Adrenal gland (tissue), 12 donors: ENCODE measurements around the gene SCAPER. TPM values are rescaled to one million over a fixed set of nuclear protein-coding genes. Genes with fewer than 3 reads are reported as not detected.

ENCODE experiments used
- DNase-seq, 7 donors: peaks; one replicate each; pipeline ENCODE4 v3.0.0-alpha.2; 2019 to 2020
- H3K27ac ChIP-seq, 5 donors: fragments of 200-600 bp; sonication (generic) in 4 of 5; 1 replicate in 3 of 5; 2 replicates in 2 of 5; pipeline versions ENCODE4 v1.5.1 to v1.8.0; 2016 to 2020; ENCODE audit warnings: mild to moderate bottlenecking in 1 of 5
- H3K27me3 ChIP-seq: fragments of 200-600 bp; 2 replicates; pipeline ENCODE4 v1.8.0; 2021
- H3K36me3 ChIP-seq, 2 donors: fragments of 200-600 bp; replicated peaks in 1 of 2; 1 replicate in 1 of 2; 2 replicates in 1 of 2; pipeline versions ENCODE4 v1.5.1 to v1.8.0; 2018 to 2022
- H3K4me1 ChIP-seq, 2 donors: fragments of 200-600 bp; replicated peaks in 1 of 2; 1 replicate in 1 of 2; 2 replicates in 1 of 2; pipeline versions ENCODE4 v1.5.1 to v1.8.0; 2018 to 2021
- H3K4me3 ChIP-seq, 4 donors: fragments of 200-600 bp; sonication (generic) in 3 of 4; one replicate each; pipeline ENCODE4 v1.5.1; 2016 to 2018
- H3K9me3 ChIP-seq, 3 donors: fragments of 200-600 bp; sonication (generic) in 1 of 3; replicated peaks in 1 of 3; 1 replicate in 2 of 3; 2 replicates in 1 of 3; pipeline versions ENCODE4 v1.5.1 to v1.8.0; 2016 to 2021
- POLR2A ChIP-seq, 2 donors: fragments of 450-650 bp; IDR thresholded peaks; one replicate each; pipeline ENCODE4 v1.6.1; 2017; ENCODE audit warnings: antibody characterized with exemption in 2 of 2, mild to moderate bottlenecking in 2 of 2, moderate library complexity in 1 of 2
- WGBS, 4 donors: extraction: QIAGEN DNeasy Blood & Tissue Kit in 2 of 4; methylation state at CpG; one replicate each; pipeline versions ENCODE4 v1.1.5 to v1.1.7; 2013 to 2017; 5-methylcytosine and 5-hydroxymethylcytosine counted together
- intact Hi-C, 2 donors: fragments of 100-400 bp; cut with DNase I; formaldehyde crosslinking; loops; one replicate each; pipeline versions ENCODE4 v1.14.1 to v1.15.0; 2022 to 2023
- polyA plus RNA-seq, 3 donors: library from polyadenylated mRNA; stranded (reverse); fragments of 200-250 nt in 2 of 3; fragments of 350-450 nt in 1 of 3; fragmentation: Illumina TruSeq in 1 of 3; extraction: RNeasy Lipid Tissue Mini Kit (QIAGEN cat#74804) in 1 of 3; gene quantifications; one replicate each; pipeline ENCODE4 v1.2.3, GENCODE V29; 2013 to 2014
- total RNA-seq, 9 donors: library from RNA; depleted of rRNA in 4 of 9; stranded (reverse); fragments of >200 nt in 4 of 9; fragments of 120-200 nt in 1 of 9; fragmentation: NEBNext Ultra II Directional in 1 of 9; extraction: Animal tissue kit (Norgen Biotek cat#: 25700) in 1 of 9; gene quantifications; one replicate each; pipeline versions ENCODE4 v1.1.0 to v1.2.4, GENCODE V29; 2013 to 2023
- TF ChIP-seq, protein P1 (sequence below), 6 experiments: fragments of 450-650 bp in 4 of 6; fragments of 200-600 bp in 2 of 6; sonication (generic) in 1 of 6; IDR thresholded peaks; 1 replicate in 5 of 6; 2 replicates in 1 of 6; pipeline versions ENCODE4 v1.5.1 to v1.8.0; 2016 to 2021; ENCODE audit warnings: antibody characterized with exemption in 6 of 6, mild to moderate bottlenecking in 2 of 6, moderate library complexity in 1 of 6
- donor health status: healthy with polysubstance abuse.
- donor health status: Bipolar disorder and iron deficiency.
- donor health status: DM: yes; HTN: yes; CAD: no.
- donor health status: DM: no; HTN: no; CAD: no.
- donor health status: DM: no; HTN: no; CAD: no.
- donor health status: DM: yes; HTN: yes; CAD: no.

Gene SCAPER
- total and polyA plus RNA-seq, 12 donors: 3.9 to 95.3 (median 24.1) TPM

DNA sequence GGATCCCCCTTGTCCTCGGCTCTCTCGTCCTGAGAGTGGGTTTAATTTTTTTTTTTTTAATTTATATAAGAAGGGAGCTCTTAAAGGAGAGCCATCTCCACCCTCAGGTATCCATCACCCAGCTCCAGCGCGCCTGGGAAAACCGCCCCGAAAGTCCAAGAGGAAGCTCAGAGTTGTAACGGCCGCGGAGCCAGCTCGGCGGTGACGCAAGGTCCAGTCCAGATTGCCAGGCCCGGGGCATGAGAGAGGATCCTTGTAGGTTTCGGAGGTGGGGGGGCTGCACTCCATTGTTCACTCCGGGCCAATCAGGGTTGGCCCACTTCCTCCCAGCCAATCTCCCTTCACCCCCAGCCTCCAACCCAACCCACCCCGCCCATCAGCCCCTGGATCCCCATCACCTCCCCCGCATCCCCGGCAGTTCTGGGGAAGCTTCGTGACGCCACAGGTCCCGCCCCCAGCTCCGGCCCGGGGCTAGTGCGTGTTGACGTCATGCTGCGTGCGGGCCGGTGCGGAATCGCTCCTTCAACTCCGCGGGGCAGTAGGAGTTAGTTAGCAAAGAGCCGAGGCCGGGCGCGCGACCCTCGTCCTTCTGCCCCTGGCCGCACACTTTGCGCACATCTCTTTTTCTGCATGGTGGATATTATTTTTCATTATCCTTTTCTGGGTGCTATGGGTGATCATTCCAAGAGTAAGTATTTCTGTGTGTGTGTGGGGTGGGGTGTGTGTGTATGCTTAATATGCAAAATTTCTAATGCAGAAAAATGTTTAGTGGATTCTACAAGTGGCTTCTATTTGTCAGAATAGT is 568.7 kb downstream of the SCAPER start, which contains the start of gene ISL2:
TSS of gene ISL2 (plus strand) at position 520 of the 805 bp plus-strand sequence. CDS start at position 631, 111 bp downstream.
- WGBS, 4 donors: 7 to 18% (median 11%) methylated on average over 30 to 40 of the region's 40 CpGs
- peak in 1 of 7 donors; percentile 15 for DNase-seq
- no peak for TF ChIP-seq POLR2A (IDR thresholded peaks at IDR 0.05)
- TF ChIP-seq, protein P1, sequence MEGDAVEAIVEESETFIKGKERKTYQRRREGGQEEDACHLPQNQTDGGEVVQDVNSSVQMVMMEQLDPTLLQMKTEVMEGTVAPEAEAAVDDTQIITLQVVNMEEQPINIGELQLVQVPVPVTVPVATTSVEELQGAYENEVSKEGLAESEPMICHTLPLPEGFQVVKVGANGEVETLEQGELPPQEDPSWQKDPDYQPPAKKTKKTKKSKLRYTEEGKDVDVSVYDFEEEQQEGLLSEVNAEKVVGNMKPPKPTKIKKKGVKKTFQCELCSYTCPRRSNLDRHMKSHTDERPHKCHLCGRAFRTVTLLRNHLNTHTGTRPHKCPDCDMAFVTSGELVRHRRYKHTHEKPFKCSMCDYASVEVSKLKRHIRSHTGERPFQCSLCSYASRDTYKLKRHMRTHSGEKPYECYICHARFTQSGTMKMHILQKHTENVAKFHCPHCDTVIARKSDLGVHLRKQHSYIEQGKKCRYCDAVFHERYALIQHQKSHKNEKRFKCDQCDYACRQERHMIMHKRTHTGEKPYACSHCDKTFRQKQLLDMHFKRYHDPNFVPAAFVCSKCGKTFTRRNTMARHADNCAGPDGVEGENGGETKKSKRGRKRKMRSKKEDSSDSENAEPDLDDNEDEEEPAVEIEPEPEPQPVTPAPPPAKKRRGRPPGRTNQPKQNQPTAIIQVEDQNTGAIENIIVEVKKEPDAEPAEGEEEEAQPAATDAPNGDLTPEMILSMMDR (IDR thresholded peaks at IDR 0.05): no peak
- Histone ChIP-seq H3K36me3 (no peaks in the 10 kb centered on the region), H3K4me1 (peaks cover 21 to 31% of the 10 kb centered on the region in 2 donors), H3K9me3 (no peaks in the 10 kb centered on the region), H3K27ac (no peak within 1 kb of the TSS), H3K27me3 (peaks cover 76% of the 10 kb centered on the region), H3K4me3 (peak within 1 kb of the TSS in 1 of 4 donors; percentile 36)
- intact Hi-C loops: no loop called here

- TF ChIP-seq POLR2A (IDR thresholded peaks at IDR 0.05): no peak
- H3K9me3 ChIP-seq: no peaks in the 10 kb centered on the region
- H3K27me3 ChIP-seq: peaks cover 68% of the 10 kb centered on the region
- H3K27ac ChIP-seq: no peak overlapping the region
- no peaks in the 10 kb centered on the region for H3K36me3 ChIP-seq
- WGBS, 4 donors: 17 to 20% (median 19%) methylated on average over 35 to 39 of the region's 39 CpGs
- DNase-seq: peak in 1 of 7 donors; percentile 12
- intact Hi-C loops: no loop called here
- H3K4me1 ChIP-seq: peaks cover 13 to 22% of the 10 kb centered on the region in 2 donors
- peak overlapping the region in 1 of 4 donors; percentile 15 for H3K4me3 ChIP-seq
These were observed 569.6 kb downstream of the SCAPER start for GRCh38 chr15:76335307-76336253.

DNA sequence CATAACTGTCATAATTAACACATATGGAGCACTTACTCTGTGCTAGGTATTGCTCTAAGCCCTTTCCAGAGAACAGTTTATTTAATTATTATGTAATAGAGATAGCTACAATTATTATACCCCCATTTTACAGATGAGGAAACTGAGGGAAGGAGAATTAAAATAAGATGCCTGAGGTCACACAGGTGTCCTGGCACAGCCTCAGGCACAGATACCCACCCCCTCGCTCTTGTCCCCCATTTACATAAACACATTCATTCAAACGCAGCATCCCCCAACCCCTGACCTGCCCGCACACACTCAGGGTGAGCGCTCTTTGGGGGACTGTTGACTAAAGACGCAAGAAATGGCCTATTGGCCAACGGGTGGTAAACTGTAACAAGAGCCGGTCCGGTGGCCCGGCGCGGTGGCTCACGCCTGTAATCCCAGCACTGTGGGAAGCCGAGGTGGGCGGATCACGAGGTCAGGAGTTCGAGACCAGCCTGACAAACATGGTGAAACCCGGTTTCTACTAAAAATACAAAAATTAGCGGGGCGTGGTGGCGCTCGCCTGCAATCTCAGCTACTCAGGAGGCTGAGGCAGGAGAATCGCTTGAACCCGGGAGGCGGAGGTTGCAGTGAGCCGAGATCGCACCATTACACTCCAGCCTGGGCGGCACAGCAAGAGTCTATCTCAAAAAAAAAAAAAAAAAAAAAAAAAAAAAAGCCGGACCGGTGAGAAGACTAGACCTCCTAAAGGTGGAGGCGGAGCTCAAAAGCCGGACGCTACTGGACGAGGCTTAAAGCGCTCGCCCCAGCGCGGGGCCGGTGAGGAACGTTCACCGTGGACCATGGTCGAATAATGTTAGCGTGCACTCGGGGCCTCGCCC is 570.5 kb downstream of the SCAPER start:
- DNase-seq: peak in 1 of 7 donors; percentile 9
- H3K27ac ChIP-seq: no peak overlapping the region
- H3K27me3 ChIP-seq: peaks cover 62% of the 10 kb centered on the region
- intact Hi-C loops: loop anchor here in 1 of 2 donors (5.0 kb wide), 1 partner anchor 142 kb away; no protein-coding TSS in a partner anchor
- H3K36me3 ChIP-seq: no peaks in the 10 kb centered on the region
- TF ChIP-seq POLR2A (IDR thresholded peaks at IDR 0.05): no peak
- TF ChIP-seq, protein P1 (IDR thresholded peaks at IDR 0.05): no peak
- WGBS, 4 donors: 25 to 33% (median 25%) methylated on average over 36 to 44 of the region's 44 CpGs
- H3K4me3 ChIP-seq: no peak overlapping the region
- no peaks in the 10 kb centered on the region for H3K9me3 ChIP-seq
- peaks cover 4 to 13% of the 10 kb centered on the region in 2 donors for H3K4me1 ChIP-seq
